ENCODE measurements around the gene MAGI1. TPM values are rescaled to one million over a fixed set of nuclear protein-coding genes. Genes with fewer than 3 reads are reported as not detected.

Gene MAGI1
- total RNA-seq, 1 donor from 2014 or later: 18.7 TPM

GRCh38 chr3:65408531-65409175 lies 630.1 kb downstream of the MAGI1 start:
- Mint-ChIP-seq H3K4me3 (ENCODE audit: unreplicated experiment) (no peak overlapping the region), H3K27ac (ENCODE audit: unreplicated experiment) (no peak overlapping the region), H3K36me3 (ENCODE audit: low read depth) (no peaks in the 10 kb centered on the region), H3K27me3 (ENCODE audit: low read depth) (no peaks in the 10 kb centered on the region), H3K4me1 (ENCODE audit: low read depth) (peaks cover 3% of the 10 kb centered on the region), H3K9me3 (ENCODE audit: low read depth) (no peaks in the 10 kb centered on the region)
- no peak for DNase-seq (ENCODE audit: low spot score)
- TF ChIP-seq CTCF (IDR thresholded peaks at IDR 0.05): no peak

- TF ChIP-seq CTCF (IDR thresholded peaks at IDR 0.05): no peak
- Mint-ChIP-seq H3K27me3 (ENCODE audit: low read depth) (no peaks in the 10 kb centered on the region), H3K4me1 (ENCODE audit: low read depth) (peaks cover 7% of the 10 kb centered on the region), H3K9me3 (ENCODE audit: low read depth) (no peaks in the 10 kb centered on the region), H3K36me3 (ENCODE audit: low read depth) (no peaks in the 10 kb centered on the region), H3K27ac (ENCODE audit: unreplicated experiment) (no peak overlapping the region), H3K4me3 (ENCODE audit: unreplicated experiment) (no peak overlapping the region)
- DNase-seq (ENCODE audit: low spot score): no peak
These were observed 632.2 kb downstream of the MAGI1 start for GRCh38 chr3:65406470-65406869.

GRCh38 chr3:65402597-65402996 lies 636.1 kb downstream of the MAGI1 start:
- Mint-ChIP-seq H3K27ac (ENCODE audit: unreplicated experiment) (no peak overlapping the region), H3K4me1 (ENCODE audit: low read depth) (peaks cover 7% of the 10 kb centered on the region), H3K4me3 (ENCODE audit: unreplicated experiment) (no peak overlapping the region), H3K27me3 (ENCODE audit: low read depth) (no peaks in the 10 kb centered on the region), H3K9me3 (ENCODE audit: low read depth) (no peaks in the 10 kb centered on the region), H3K36me3 (ENCODE audit: low read depth) (no peaks in the 10 kb centered on the region)
- no peak for TF ChIP-seq CTCF (IDR thresholded peaks at IDR 0.05)
- peak; percentile 51 for DNase-seq (ENCODE audit: low spot score)

- no peak overlapping the region for H3K27ac Mint-ChIP-seq (ENCODE audit: unreplicated experiment)
- H3K27me3 Mint-ChIP-seq (ENCODE audit: low read depth): no peaks in the 10 kb centered on the region
- peaks cover 7% of the 10 kb centered on the region for H3K4me1 Mint-ChIP-seq (ENCODE audit: low read depth)
- no peaks in the 10 kb centered on the region for H3K36me3 Mint-ChIP-seq (ENCODE audit: low read depth)
- no peak for TF ChIP-seq CTCF (IDR thresholded peaks at IDR 0.05)
- DNase-seq (ENCODE audit: low spot score): no peak
- no peak overlapping the region for H3K4me3 Mint-ChIP-seq (ENCODE audit: unreplicated experiment)
- H3K9me3 Mint-ChIP-seq (ENCODE audit: low read depth): no peaks in the 10 kb centered on the region
These were observed 637.1 kb downstream of the MAGI1 start for GRCh38 chr3:65401359-65402305.

- peaks cover 7% of the 10 kb centered on the region for H3K4me1 Mint-ChIP-seq (ENCODE audit: low read depth)
- H3K27me3 Mint-ChIP-seq (ENCODE audit: low read depth): no peaks in the 10 kb centered on the region
- H3K4me3 Mint-ChIP-seq (ENCODE audit: unreplicated experiment): no peak overlapping the region
- no peak for DNase-seq (ENCODE audit: low spot score)
- no peaks in the 10 kb centered on the region for H3K36me3 Mint-ChIP-seq (ENCODE audit: low read depth)
- no peak overlapping the region for H3K27ac Mint-ChIP-seq (ENCODE audit: unreplicated experiment)
- TF ChIP-seq CTCF (IDR thresholded peaks at IDR 0.05): no peak
- no peaks in the 10 kb centered on the region for H3K9me3 Mint-ChIP-seq (ENCODE audit: low read depth)
These were observed 637.8 kb downstream of the MAGI1 start for GRCh38 chr3:65400899-65401298.
